GM20000 (cell line): Measurements from ENCODE around the gene ID3.

Source experiments
- DNase-seq: peaks from one replicate; pipeline ENCODE4 v3.0.0; 2012; ENCODE audit warnings: low spot score
- TF ChIP-seq, protein P1 (sequence below): IDR thresholded peaks from 2 replicates; pipeline ENCODE4 v1.5.1; 2012; ENCODE audit warnings: mild to moderate bottlenecking, control low read depth; ENCODE audit errors: extremely low read depth, missing control alignments

ID3 gene

DNA sequence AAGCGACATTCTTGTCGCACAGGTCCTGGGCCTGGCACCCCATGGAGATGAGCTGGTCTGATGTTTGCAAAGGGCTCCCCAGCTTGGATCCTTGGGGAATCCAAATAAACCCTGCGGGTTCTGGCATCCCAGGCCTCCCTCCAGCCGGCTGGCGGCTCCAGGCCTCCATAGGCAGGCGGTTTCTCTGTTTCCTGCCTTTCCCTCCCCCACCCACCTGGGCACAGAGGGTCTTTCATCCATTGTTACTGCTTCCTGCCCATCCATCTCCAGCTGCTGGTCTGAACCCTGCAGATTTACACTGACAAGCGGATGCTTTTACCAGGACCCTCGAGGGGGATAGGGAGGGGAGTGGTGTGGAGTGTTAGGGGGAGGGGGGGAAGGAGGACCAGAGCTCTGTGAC lies 39.1 kb upstream of the ID3 start:
- DNase-seq: no peak
- TF ChIP-seq, protein P1, sequence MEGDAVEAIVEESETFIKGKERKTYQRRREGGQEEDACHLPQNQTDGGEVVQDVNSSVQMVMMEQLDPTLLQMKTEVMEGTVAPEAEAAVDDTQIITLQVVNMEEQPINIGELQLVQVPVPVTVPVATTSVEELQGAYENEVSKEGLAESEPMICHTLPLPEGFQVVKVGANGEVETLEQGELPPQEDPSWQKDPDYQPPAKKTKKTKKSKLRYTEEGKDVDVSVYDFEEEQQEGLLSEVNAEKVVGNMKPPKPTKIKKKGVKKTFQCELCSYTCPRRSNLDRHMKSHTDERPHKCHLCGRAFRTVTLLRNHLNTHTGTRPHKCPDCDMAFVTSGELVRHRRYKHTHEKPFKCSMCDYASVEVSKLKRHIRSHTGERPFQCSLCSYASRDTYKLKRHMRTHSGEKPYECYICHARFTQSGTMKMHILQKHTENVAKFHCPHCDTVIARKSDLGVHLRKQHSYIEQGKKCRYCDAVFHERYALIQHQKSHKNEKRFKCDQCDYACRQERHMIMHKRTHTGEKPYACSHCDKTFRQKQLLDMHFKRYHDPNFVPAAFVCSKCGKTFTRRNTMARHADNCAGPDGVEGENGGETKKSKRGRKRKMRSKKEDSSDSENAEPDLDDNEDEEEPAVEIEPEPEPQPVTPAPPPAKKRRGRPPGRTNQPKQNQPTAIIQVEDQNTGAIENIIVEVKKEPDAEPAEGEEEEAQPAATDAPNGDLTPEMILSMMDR: no peak

DNA sequence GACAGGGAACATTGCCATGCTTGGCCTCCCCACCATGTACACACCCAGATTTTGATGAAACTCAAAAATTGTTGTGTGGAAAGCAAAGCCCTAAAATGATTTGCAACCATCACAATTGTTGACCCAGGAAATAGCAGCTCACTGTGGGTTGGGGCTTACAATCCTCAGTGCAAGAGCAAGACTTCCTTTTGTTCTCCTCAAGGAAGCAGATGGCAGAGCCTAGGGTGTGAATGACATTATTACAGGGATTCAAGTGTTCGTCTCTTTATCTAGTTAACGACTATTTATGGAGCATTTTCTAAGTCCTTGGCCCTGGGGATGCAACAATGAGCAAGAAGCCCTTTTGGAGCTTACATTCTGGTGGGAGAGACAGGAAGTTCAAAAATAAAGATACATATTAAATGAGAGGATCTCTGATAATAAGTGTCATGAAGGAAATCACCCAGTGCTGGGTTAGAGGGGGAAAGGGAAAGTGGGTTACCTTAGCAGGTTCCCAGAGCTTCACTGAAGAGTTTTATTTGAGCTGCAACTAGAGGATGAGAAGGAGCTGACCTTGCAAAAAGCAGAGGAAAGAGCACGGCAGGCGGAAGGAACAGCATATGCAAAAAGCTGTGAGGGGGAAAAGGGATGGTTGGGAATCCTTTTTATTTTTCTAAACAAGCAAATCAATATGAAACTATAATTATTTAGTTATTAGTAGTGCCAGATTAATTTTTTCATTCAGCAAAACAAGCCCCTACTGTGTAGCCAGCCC lies 38.5 kb upstream of the ID3 start:
- DNase-seq: no peak
- TF ChIP-seq, protein P1: no peak

DNA sequence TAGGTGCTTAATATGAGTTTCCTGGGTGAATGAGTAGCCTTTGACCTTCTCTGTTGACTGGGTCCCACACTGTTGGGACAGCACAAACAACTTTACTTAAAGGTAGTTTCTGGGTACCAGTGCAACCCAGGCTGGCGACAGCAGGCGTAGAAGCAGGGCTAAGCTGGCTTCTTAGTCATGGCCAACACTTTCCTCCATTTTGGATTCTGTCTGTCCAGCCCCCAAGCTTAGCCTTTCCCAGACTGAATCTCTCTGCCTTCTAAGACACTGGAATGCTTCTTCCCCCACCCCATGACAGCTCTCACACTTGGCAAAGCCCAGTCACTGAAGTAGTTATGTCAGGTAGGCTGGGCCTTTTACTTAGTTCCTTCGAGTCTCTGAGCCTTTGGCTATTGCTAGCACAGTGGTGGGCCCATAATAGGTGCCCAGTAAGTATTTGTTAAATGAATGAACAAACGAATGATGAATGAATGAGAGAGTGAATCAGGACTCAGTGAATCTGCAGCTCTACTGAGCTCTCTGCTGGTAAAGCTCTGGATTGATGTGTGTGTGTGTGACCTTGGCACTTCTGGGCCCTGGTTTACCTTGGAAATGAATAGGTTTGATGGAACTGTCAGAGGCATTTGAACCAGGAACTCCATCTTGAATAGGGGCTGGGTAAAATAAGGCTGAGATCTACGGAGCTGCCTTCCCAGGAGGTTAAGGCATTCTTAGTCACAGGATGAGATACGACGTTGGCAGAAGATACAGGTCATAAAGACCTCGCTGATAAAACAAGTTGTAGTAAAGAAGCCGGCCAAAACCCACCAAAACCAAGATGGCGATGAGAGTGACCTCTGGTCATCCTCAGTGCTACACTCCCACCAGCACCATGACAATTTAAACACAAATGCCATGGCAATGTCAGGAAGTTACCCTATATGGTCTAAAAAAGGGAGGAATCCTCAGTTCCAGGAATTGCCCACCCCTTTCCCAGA lies 37.4 kb upstream of the ID3 start:
- no peak for DNase-seq
- TF ChIP-seq, protein P1: no peak

DNA sequence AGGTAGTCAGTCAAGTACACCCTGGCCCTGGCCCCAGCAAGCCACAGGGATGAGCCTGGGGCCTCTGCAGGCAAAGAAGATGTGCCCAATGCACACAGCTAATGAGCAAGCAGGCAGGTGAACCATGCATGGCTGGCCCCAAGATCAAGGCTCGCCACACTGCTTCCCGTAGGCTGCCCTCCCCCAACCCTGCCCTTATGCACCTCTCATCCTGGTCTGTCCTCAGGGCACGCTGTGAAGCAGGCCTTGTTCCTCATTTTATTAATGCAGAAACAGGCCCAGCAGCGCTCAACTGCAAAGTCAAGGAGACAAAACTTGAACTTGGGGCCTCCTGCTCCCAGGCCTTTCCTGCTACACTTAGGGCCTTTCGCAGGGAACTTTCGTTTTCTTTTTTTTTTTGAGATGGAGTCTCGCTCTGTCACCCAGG lies 35.6 kb upstream of the ID3 start:
- TF ChIP-seq, protein P1: no peak
- DNase-seq: no peak

DNA sequence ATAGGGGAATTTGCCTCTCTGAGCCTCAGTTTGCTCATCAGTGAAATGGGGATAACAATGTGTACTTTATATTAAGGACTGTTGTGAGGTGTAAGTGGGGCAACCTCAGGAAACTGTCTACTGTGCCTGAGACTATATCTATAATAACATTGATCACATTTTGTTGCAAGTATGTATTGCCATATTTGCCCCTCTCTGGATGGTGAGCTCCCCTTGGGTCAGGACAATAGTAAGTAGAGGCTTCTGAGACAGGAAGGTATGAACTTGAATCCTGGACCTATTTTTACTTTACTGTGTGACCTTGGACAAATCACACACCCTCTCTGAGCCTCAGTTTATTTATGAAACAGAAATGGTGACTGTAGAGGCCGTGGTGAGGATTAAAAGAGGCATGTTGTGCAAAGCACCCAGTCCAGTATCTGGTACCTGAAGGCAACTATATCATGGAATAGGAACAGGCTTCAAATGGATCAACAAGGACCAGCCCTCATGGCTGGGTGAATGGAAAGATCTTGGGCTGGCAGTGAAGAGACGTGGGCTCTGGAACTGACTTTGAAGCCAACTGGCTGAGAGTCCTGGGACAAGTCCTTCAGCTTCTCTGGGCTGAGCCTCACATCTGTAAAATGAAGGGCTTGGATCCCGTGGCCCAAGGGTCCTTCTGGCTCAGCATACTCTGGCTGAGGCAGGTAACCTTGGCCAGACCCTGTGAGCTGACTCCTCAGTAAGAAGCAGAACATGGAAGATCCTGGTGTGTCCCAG lies 35.0 kb upstream of the ID3 start:
- TF ChIP-seq, protein P1: no peak
- DNase-seq: no peak

DNA sequence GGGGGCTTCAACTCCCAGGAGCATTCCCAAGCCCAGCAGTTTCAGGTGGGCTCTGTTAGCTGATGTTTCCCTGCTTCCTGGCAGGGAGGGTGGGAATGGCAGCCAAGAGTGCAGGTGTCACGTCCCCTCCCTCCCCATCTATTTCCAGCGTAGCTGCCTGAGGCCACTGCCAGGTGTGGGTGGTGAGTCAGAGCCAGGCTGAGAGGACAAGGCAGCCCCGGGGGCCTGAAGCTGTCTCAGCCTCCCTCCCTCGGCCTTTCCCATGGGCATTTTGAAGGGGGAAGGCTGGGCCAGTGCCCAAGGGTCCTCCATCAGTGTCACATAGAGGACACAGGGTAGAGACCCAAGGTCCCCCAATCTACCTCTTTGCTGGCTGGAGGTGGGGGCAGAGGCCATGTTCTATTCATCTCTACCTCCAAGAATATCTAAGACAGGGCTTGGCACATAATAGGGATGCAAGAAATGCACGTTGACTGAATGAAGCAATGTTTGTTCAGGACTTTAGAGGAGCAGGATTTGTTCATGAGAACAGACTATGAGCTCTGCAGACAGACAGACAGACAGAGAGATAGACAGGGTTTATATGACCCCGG lies 34.4 kb upstream of the ID3 start:
- TF ChIP-seq, protein P1: no peak
- no peak for DNase-seq
